GM18867 (cell line): ENCODE data around the gene TRIM43.
"Not testable (repeated sequence)": the region's sequence is repeated elsewhere in the genome, so short reads cannot be mapped to it uniquely, and the experiment has no call there.

Experiments
- ATAC-seq: cut with Tn5 transposase; IDR thresholded peaks from one replicate; pipeline ENCODE4 v1.9.1; 2021; ENCODE audit warnings: mild to moderate bottlenecking, moderate library complexity; ENCODE audit not compliant: unreplicated experiment

The TRIM43 gene

DNA sequence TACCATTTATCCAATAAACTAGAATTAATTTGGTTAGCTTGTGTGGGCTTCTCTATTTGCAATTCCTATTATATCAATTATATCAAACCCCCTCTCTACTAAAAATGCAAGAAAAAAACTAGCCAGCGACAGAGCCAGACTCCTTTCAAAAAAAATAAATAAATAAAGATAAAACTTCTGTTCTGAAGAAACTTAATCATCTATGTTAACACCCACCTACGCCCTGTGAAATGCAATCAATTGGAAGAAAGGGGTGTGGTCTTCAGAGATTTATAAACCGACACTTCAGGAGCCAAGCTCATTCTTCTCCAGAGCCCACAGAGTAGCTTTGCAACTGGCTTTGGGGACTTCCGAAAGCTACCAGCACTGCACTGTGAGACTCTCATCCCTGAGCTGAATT is at the start of gene TRIM43:
TSS of gene TRIM43 (plus strand) at position 301 of the 400 bp plus-strand sequence. CDS start 2,023 bp downstream, outside the sequence.
- ATAC-seq, result not testable (repeated sequence)

DNA sequence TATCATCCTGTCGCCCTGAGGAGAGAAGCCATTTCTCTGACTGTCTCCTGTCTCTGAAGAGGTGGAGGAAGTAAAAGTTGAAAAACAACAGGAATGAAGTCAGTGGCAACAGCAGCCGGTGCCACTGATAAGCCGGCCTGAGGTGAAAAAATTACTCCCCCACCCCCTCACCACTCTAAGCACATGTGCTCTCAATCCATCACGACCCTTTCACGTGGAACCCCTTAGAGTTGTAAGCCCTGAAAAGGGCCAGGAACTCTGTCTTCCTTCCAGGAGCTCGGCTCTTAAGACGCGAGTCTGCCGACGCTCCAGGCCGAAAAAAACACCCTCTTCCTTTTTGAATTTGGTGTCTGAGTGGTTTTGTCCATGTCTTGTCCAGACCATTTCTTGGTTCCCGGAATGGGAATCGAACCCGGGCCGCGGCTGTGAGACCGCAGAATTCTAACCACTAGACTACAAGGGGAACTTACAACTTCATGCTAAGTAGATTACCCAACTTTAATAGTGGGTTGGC is 40.7 kb upstream of the TRIM43 start:
- ATAC-seq, result no peak

DNA sequence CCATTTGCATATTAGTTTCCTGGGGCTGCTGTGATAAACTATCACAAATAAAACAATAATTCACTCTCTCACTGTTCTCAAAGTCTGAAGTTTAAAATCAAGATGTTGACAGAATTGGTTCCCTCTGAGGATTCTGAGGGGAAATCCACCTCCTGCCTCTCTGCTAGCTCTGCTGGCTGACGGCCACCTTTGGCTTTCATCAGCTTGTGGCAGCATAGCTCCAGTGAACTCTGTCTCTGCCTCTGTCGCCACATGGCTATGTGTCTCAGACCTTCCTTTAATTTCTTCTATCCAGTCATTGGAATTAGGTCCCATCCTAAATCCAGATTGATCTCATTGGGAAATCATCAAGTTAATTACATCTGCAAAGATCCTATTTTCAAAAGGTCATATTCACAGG is 38.9 kb upstream of the TRIM43 start:
- ATAC-seq, result no peak

DNA sequence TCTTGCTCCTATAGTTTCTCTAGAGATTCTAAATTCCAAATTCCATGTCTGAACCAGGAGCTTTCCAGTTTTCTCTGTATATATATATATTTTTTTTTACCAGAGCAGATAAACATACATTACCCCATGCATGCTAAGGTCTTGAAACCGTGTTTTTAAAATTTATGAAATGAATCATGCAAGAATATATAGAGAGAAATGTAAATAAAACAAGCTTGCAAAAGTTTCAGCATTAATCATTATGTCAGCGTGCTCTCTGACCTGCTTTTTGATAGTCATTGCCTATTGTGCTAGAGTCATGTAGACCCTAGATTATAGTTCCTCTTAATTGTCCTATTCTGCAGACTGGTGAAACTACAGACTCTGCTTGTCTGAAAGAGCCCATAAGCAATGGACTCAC is 22.6 kb upstream of the TRIM43 start:
- ATAC-seq, result no peak

DNA sequence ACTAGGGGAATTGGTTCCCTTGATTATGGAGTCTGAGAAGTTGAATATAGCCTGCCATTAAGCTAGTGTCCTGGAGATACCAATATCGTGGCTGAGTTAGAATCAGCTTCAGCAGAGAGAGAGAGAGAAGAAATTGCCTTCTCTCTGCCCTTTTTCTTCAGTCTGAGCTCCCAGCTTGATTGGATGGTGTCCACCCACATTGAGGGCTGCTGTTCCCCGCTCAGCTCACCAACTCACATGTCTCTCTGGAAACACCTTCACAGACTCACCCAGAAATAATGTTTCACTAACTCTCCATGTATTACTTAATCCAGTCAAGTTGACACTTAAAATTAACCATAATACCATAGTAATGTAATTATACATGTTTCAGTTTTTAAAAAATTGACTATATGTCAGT is 17.9 kb upstream of the TRIM43 start:
- no peak for ATAC-seq

DNA sequence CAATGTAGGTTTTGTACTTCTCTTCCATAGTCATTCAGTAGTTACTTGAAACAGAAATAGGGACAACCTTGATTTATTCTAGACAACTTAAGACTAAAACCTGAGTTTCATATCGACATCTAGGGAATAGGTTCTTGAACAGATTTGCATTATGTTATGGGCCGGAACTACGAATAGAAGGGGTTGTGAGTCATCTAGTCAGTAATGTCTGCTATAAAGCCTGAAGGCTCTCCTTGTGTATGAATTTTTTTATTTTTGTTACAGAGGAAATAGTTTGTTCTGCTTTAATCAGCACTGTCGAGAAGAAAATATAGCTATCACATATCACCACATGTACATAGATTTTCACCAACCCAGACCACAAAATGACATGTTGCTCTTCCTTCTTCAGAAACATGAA is 17.3 kb upstream of the TRIM43 start:
- ATAC-seq, result no peak

DNA sequence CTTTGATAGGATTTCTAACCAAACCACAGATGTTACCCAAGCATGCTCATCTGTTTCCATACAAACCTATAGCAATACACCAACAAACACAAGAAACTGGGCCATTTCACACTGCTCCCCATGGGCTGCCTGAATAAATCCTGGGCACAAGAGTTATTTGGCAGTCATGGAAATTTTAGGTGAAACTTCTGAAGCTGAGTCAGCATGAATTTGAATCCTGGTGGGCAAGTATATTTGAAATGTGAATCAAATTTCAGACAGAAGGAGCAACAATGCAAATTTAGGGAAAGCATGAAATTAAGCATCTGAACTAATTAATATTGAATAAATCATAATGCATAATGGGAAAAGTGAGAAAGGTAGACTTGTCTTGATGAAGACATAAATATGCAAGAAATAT is 15.9 kb upstream of the TRIM43 start:
- no peak for ATAC-seq

DNA sequence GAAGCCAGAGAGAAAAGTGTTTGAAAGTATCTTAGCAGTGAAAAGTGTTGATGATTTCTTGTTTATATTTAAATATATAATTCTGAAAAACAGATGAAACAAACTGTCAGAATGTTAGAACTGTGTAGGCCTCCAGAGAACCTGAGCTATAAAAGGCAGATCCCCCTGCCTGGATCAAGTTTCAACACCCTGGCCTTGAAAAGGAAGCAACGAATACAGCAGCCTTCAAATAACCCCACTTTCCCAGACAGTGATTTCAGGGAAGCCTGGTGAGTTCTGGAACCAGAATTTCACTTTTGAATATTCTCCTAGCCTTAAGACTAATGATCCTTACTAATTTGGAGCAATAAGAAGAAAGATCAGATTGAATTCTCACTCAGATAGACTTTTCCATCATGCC is 13.3 kb upstream of the TRIM43 start:
- ATAC-seq, result no peak

DNA sequence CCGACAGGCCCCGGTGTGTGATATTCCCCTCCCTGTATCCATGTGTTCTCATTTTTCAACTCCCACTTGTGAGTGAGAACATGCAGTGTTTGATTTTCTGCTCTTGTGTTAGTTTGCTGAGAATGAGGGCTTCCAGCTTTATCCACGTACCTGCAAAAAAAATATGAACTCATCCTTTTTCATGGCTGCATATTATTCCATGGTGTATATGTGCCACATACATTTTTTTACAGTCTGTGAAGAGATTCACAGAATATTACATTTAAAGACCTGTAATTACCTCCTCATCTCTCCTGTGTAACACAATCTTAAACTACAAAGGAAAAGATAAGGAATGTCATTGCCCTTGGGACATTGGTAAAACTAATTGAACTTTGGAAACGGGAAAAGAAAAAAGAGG is 8.3 kb upstream of the TRIM43 start:
- not testable (repeated sequence) for ATAC-seq

DNA sequence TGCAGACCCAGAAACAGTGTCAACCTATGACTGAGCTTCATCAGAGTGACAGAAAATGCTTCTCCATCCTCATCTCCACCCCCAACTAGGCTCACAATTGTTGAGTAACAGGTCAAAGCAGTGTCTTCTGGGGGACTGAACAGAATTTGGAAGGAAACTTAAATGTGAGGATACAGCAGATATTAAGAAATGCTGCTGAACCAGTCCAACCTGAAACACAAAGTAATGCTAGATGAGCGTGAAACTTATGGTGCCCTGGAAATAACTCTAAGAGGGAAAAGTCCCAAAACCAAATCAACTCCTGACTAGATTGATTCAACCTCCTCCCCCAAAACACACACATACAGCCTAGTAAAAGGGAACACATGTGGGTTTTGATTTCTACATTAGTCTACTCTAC is 7.5 kb upstream of the TRIM43 start:
- not testable (repeated sequence) for ATAC-seq

DNA sequence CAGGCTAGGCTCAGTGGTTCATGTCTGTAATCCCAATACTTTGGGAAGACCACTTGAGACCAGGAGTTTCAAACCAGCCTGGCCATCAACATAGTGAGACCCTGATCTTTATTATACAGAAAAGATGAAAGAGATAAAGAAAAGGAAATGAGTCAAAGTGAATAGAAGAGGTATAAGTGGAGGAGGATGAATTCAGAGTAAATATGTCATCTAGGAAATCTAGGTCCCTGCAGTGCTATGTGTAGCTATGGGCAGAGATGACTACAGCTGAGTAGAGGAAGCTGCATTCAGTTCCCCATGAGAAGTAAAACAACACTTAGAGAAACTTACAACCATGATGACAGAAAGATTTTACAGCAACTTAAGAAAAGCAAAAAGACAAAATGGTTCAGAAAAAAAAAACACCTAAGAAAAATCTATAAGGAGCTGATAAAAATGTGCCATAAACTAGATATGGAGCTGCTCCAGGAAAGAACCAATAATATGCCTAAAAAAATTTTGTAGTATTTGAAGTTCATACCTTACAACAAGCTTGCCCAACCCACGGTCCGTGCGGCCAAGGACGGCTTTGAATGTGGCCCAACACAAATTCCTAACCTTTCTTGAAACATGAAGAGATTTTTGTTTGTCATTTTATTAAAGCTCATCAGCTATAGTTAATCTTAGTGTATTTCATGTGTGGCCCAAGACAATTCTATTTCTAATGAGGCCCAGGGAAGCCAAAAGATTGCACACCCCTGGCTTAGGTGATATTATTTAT is 1.8 kb upstream of the TRIM43 start:
- ATAC-seq, result not testable (repeated sequence)

DNA sequence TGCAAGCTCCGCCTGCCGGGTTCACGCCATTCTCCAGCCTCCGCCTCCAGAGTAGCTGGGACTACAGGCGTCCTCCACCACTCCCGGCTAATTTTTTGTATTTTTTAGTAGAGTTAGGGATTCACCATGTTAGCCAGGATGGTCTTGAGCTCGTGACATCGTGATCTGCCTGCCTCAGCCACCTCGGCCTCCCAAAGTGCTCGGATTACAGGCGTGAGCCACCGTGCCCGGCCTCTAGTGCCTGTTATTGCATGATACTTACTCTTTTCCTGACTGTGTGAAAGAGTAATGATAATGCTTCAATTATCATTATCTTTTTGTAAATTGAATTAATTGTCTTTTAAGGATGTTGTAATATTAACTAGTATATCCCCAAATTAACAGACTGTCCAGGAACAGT is 1.2 kb downstream of the TRIM43 start:
- ATAC-seq, result not testable (repeated sequence)

DNA sequence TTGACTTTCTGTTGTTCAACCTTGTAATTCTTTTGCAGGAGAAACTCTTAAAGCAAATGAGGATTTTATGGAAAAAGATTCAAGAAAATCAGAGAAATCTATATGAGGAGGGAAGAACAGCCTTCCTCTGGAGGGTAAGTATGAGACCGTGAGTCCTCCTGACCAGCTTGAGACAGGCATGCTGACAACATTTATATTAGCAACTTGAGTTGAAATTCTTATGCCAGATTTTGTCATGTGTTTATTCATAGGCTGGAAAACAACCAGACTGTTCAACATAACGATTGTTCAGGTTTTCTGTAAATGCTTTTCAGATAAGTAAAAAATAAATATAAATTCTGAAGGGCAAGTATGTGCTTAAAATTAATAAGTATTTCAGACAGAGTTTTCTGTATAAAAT is 3.2 kb downstream of the TRIM43 start:
- not testable (repeated sequence) for ATAC-seq

DNA sequence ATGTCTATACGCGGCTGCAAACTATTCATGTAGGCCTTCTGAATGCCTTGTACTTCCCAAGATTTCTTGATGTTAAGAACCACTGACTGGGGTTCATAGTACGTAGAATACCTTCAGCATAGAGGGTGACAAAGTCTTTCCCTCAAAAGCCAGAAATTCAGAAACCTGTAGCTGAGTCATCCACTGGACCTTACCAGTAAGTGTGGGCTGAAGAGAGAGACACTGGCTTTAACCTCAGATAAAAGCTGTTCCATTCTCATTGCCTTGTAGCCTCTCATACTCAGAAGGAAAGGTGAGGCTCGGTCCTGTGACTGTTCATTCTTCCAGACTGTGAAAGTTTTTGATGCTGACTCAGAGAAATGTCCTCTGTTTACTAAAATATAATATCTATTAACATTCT is 9.5 kb downstream of the TRIM43 start:
- ATAC-seq, result not testable (repeated sequence)

DNA sequence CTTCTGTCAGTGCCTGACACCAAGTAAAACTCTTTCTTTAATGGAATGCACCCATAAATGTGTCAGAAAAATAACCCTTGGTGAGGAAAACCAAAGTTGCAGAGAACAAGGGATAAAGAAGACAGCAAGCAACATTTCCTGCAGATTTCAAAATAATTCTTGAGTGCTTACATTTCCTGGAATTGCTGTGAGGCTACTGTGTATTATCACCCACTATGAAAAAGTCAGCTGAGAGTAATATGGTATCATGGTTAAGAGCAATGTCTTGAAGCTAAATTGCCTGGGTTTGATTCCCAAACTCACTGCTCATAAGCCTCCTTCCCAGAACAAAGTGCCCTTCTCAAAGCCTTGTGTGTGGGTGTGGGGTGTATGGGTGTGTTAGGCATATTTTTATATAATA is 10.3 kb downstream of the TRIM43 start:
- ATAC-seq, result not testable (repeated sequence)

DNA sequence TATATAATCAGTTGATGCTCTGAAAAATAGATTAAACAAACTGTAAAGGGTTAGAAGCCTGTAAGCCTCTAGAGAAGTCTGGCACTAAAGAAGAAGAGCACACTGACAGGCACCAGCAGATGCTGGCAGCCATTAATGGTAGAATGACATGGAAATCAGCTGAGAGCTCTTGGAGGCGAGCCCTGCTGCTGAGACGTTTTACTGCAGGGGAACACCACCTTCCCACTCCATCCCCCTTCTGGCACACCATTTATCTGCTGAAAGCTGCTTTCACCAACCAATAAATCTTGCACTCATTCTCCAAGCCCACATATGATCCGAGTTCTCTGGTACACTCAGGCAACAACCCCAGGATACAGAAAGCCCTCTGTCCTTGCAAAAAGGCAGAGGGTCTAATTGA is 16.6 kb downstream of the TRIM43 start:
- ATAC-seq, result not testable (repeated sequence)

DNA sequence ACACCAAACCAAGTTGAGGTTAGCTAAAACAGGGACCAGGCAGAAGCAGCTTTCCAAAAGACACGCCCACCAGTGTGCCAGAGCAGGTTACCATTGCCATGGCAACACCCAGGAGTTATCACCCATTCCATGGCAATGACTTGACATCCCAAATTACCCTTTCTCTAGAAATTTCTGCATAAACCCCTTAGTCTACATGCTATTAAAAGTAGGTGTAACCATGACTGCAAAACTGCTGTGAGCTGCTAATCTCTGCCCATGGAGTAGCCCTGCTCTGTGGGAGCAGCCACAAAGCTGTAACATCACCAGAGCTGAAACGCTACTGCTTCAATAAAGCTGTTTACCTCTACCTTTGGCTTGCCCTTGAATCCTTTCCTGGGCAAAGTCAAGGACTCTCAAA is 18.0 kb downstream of the TRIM43 start:
- ATAC-seq, result not testable (repeated sequence)

DNA sequence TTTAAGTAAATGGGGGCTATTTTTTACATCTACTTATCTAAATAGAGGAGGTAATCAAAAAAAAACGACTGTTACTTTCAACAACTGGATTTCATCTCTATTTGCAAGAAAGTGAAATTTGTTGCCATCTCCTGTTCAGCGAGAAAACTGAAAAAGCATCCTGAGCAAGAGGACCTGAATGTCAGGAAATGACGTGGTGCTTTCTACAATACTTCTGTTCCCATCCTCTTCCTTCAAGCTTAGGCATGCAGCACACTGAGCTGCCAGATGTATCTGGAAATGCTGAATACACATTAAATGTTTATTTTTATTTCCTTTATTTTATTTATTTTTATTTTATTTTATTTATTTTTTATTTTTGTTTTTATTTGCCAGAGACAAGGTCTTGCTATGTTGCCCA is 21.2 kb downstream of the TRIM43 start:
- ATAC-seq, result not testable (repeated sequence)

DNA sequence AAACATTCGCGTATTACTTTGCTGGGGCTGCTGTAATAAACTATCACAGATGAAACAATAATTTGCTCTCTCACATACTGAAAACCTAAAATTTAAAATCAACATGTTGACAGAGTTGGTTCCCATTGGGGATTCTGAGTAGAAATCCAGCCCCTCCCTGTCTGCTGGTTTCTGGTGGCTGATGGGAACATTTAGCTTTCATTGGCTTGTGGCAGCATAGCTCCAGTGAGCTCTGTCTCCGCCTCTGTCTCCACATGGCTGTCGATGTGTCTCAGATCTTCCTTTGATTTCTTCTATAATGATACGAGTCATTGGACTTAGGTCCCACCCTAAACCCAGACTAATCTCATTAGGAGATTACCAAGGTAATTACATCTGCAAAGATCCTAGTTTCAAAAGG is 30.9 kb downstream of the TRIM43 start:
- ATAC-seq, result not testable (repeated sequence)

DNA sequence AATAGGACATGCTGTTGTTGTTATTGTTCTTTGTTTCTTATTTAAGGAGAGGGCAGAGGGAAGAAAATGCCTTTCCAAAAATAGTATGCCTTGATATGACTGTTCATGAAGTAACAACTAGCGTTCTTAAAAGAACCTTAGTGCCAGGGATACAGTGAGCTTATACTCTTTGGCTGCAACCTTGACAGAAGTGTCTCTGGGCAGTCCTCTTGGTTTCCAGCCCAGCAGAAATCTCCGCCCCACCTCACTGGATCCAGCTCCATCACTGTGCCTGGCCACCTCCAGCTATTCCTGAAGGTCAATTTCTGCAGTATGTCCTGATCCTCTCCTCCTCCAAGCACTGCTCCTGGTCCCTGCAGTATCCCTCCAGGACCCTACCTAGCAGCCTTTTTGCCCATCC is 39.2 kb downstream of the TRIM43 start:
- not testable (repeated sequence) for ATAC-seq

DNA sequence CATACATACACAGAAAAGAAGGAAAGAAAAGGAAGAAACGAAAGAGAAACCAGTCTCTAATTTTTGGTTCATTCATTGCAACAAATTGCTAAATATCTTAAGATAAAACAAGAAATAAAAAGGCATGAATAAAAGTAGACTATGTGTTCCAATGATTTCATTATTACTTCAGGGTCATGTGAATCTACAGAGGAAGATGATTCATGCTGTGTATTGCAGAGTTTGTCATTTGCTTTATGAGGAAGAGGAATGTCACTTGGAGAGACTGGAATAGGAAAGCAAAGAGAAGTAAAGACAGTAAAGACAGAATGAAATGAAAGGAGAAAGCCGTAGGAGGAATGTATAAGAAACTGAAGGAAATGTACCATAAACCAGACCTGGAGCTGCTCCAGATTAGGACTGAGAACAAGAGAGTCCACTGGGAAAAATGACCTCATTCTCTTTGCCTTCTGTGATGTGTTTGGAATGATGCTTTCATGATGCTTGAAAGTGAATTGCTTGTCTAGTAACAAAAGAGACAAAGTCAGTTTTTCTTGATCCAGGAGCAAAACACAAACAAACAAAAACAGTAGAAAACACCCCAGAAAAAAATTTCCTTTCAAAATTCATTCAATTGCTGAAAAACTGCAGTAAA is 41.9 kb downstream of the TRIM43 start:
- ATAC-seq, result not testable (repeated sequence)
